ENCODE data around the gene ABCB6. TPM values are rescaled to one million over a fixed set of nuclear protein-coding genes. Genes with fewer than 3 reads are reported as not detected.
A peak's percentile ranks its signal among the peaks of the same experiment; 100 is the strongest.

ABCB6 gene
- total RNA-seq, 1 donor from 2014 or later = 12.5 TPM

DNA sequence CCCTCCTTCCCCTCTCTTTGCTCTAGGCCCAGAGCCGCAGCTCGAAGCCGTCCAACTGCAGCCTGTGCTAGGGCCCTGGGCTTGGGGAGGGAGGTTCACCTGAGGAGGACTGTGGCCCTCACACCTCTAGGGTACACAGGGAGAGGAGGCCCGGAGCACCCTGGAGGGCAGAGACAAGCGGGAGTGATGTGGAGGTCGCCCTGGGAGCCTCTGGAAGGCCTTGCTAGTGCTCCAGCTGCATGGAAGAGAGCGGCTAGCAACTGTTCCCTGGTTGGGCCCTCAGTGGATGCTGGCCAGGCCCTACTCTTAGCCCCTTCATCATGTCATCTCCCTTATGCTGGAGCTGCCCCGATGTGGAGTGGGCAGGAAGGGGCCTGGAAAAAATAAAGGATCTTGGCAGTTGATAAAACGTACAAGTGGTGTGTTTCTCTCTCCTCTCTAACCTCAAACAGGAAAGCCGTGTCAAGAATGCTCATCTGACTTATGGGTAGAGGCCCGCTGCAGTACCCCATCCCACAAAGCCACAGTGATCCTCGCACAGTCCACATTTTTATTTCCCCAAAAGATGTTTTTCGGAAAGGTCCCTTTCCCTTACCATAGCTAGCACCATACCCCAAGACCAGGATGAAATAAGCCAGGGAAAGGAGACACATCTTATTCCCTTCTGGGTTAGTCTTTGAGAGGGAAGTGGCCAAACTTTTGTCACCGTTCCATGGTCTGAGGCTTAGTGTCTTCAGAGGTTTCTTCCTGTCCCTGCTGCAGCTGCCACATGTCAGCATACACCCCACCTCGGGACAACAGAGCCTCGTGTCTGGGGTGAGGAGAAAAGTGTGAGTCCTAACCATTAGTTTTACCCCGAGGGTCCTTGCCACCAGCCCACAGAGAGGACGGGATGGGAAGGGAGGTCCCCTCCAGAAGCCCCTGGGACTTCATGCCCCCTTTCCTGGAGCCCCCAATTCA, 9.2 kb downstream of the ABCB6 start:
- Mint-ChIP-seq H3K4me1 (ENCODE audit: low read depth, unreplicated experiment) (peaks cover 11% of the 10 kb centered on the region), H3K36me3 (ENCODE audit: low read depth, unreplicated experiment) (peaks cover 16% of the 10 kb centered on the region), H3K4me3 (ENCODE audit: unreplicated experiment) (no peak overlapping the region), H3K27ac (ENCODE audit: unreplicated experiment) (no peak overlapping the region), H3K27me3 (ENCODE audit: low read depth, unreplicated experiment) (no peaks in the 10 kb centered on the region), H3K9me3 (ENCODE audit: unreplicated experiment) (no peaks in the 10 kb centered on the region)
- Histone ChIP-seq H3K9me3 (ENCODE audit: insufficient read depth, low read depth, low read length) (no peaks in the 10 kb centered on the region), H3K79me2 (ENCODE audit: insufficient read depth, low read length) (peaks cover 6% of the 10 kb centered on the region), H3K27ac (ENCODE audit: low read depth, low read length) (no peak overlapping the region), H3K4me3 (ENCODE audit: insufficient read depth, low read depth, low read length) (no peak overlapping the region), H2AFZ (ENCODE audit: low read depth, low read length) (no peak overlapping the region), H3K9ac (ENCODE audit: low read length) (no peak overlapping the region), H3K4me2 (ENCODE audit: low read length) (no peak overlapping the region), H3K27me3 (ENCODE audit: insufficient read depth, low read length) (no peaks in the 10 kb centered on the region), H3K4me1 (ENCODE audit: insufficient read depth, low read length) (peaks cover 16% of the 10 kb centered on the region), H3K36me3 (ENCODE audit: insufficient read depth, low read length) (peaks cover 7% of the 10 kb centered on the region), H4K20me1 (ENCODE audit: insufficient read depth, low read length) (peaks cover 15% of the 10 kb centered on the region)
- no peak for FAIRE-seq
- no peak for DNase-seq (ENCODE audit: low read depth)
- TF ChIP-seq, protein P1, sequence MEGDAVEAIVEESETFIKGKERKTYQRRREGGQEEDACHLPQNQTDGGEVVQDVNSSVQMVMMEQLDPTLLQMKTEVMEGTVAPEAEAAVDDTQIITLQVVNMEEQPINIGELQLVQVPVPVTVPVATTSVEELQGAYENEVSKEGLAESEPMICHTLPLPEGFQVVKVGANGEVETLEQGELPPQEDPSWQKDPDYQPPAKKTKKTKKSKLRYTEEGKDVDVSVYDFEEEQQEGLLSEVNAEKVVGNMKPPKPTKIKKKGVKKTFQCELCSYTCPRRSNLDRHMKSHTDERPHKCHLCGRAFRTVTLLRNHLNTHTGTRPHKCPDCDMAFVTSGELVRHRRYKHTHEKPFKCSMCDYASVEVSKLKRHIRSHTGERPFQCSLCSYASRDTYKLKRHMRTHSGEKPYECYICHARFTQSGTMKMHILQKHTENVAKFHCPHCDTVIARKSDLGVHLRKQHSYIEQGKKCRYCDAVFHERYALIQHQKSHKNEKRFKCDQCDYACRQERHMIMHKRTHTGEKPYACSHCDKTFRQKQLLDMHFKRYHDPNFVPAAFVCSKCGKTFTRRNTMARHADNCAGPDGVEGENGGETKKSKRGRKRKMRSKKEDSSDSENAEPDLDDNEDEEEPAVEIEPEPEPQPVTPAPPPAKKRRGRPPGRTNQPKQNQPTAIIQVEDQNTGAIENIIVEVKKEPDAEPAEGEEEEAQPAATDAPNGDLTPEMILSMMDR (IDR thresholded peaks at IDR 0.05; ENCODE audit: insufficient read depth, low read depth, low read length) = no peak
- no peak for TF ChIP-seq EZH2 (IDR thresholded peaks at IDR 0.05; ENCODE audit: insufficient read depth, low read length)

DNA sequence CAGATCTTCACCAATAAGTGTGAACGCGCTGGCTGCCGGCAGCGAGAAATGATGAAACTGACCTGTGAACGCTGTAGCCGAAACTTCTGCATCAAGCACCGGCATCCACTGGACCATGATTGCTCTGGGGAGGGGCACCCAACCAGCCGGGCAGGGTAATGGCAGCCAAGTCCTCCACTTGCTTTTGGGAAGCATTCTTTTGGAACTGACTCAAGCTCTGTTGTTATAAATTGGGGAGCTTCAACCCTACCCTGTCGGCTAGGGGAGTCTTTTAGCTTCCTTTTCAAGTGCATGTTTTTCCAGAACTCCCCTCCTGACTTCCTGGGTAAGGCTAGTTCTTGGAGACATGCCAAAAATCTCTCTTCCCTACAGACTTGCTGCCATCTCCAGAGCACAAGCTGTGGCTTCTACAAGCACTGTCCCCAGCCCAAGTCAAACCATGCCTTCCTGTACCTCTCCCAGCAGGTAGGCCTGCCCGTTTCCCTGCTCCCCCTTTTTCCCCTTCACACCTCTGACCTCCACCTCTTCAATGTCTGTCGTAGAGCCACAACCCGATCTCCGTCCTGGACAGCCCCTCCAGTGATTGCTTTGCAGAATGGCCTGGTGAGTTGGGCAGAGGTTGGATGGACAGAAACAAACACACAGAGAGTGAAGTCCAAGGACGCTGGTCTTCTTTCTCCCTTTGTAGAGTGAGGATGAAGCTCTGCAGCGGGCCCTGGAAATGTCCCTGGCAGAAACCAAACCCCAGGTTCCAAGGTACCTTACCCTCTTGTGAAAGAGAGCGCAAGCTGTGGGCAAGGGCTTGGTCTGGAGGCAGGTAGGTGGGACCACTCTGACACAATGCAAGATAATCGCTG, 10.6 kb downstream of the ABCB6 start:
- Histone ChIP-seq H3K4me1 (ENCODE audit: insufficient read depth, low read length) (peaks cover 16% of the 10 kb centered on the region), H3K27me3 (ENCODE audit: insufficient read depth, low read length) (no peaks in the 10 kb centered on the region), H3K9me3 (ENCODE audit: insufficient read depth, low read depth, low read length) (no peaks in the 10 kb centered on the region), H3K79me2 (ENCODE audit: insufficient read depth, low read length) (peaks cover 6% of the 10 kb centered on the region), H3K36me3 (ENCODE audit: insufficient read depth, low read length) (no peaks in the 10 kb centered on the region), H3K9ac (ENCODE audit: low read length) (peak overlapping the region; percentile 77), H2AFZ (ENCODE audit: low read depth, low read length) (no peak overlapping the region), H3K27ac (ENCODE audit: low read depth, low read length) (no peak overlapping the region), H3K4me3 (ENCODE audit: insufficient read depth, low read depth, low read length) (no peak overlapping the region), H3K4me2 (ENCODE audit: low read length) (peak overlapping the region; percentile 83), H4K20me1 (ENCODE audit: insufficient read depth, low read length) (peaks cover 15% of the 10 kb centered on the region)
- Mint-ChIP-seq H3K27me3 (ENCODE audit: low read depth, unreplicated experiment) (peaks cover 1% of the 10 kb centered on the region), H3K9me3 (ENCODE audit: unreplicated experiment) (no peaks in the 10 kb centered on the region), H3K4me1 (ENCODE audit: low read depth, unreplicated experiment) (peaks cover 11% of the 10 kb centered on the region), H3K27ac (ENCODE audit: unreplicated experiment) (no peak overlapping the region), H3K4me3 (ENCODE audit: unreplicated experiment) (peak overlapping the region; percentile 81), H3K36me3 (ENCODE audit: low read depth, unreplicated experiment) (peaks cover 10% of the 10 kb centered on the region)
- peak; percentile 4 for DNase-seq (ENCODE audit: low read depth)
- no peak for FAIRE-seq
- TF ChIP-seq, protein P1 (IDR thresholded peaks at IDR 0.05; ENCODE audit: insufficient read depth, low read depth, low read length) = no peak
- no peak for TF ChIP-seq EZH2 (IDR thresholded peaks at IDR 0.05; ENCODE audit: insufficient read depth, low read length)
